H1 (cell line): Measurements from ENCODE around the gene BCL6B. TPM values are rescaled to one million over a fixed set of nuclear protein-coding genes. Genes with fewer than 3 reads are reported as not detected.

Source experiments
- CTCF ChIA-PET: fragments of 300-600 bp; sonication (Branson Sonifier 250); formaldehyde crosslinking; loops from one replicate; lab custom pipeline; 2021; ENCODE audit not compliant: partially characterized antibody; lab: Charles Lee
- POLR2A ChIA-PET: fragments of 300-600 bp; sonication (Branson Sonifier 250); formaldehyde crosslinking; loops from one replicate; lab custom pipeline; 2021; ENCODE audit warnings: inconsistent platforms; ENCODE audit not compliant: partially characterized antibody; lab: Charles Lee
- DNase-seq, 2 experiments: peaks; one replicate each; pipeline versions ENCODE4 v3.0.0 to v3.0.0-alpha.2; 2010 to 2022; ENCODE audit warnings: low spot score in 2 of 2, low read depth in 1 of 2, mixed read lengths in 1 of 2
- FAIRE-seq: peaks from 2 replicates; lab custom pipeline; 2011; peaks lifted over from hg19 to GRCh38; lab: Jason Lieb, UNC
- H2AFZ ChIP-seq: 2 replicates; pipeline ENCODE4 v1.8.1; 2012; ENCODE audit warnings: low read length, inconsistent platforms
- H2AK5ac ChIP-seq: 2 replicates; pipeline ENCODE4 v1.6.1; 2013; ENCODE audit warnings: low read depth, low read length
- H2BK120ac ChIP-seq: replicated peaks from 2 replicates; pipeline ENCODE3; 2013; ENCODE audit warnings: low read depth, low read length, inconsistent platforms
- H2BK12ac ChIP-seq: 2 replicates; pipeline ENCODE4 v1.6.1; 2013; ENCODE audit warnings: low read depth, low read length
- H2BK15ac ChIP-seq: 2 replicates; pipeline ENCODE4 v1.6.1; 2013; ENCODE audit warnings: low read length
- H2BK20ac ChIP-seq: 2 replicates; pipeline ENCODE4 v1.6.1; 2013; ENCODE audit warnings: low read length
- H2BK5ac ChIP-seq: 2 replicates; pipeline ENCODE4 v1.6.1; 2013; ENCODE audit warnings: low read depth, low read length
- H3K14ac ChIP-seq: 2 replicates; pipeline ENCODE4 v1.6.1; 2013; ENCODE audit warnings: inconsistent platforms; ENCODE audit not compliant: insufficient read length
- H3K18ac ChIP-seq: 2 replicates; pipeline ENCODE4 v1.6.1; 2013; ENCODE audit warnings: low read length; ENCODE audit errors: extremely low read depth
- H3K23ac ChIP-seq: 2 replicates; pipeline ENCODE4 v1.6.1; 2013; ENCODE audit warnings: inconsistent platforms; ENCODE audit not compliant: insufficient read length
- H3K23me2 ChIP-seq: 2 replicates; pipeline ENCODE4 v1.6.1; 2013; ENCODE audit warnings: low read depth, low read length
- H3K27ac ChIP-seq: 2 replicates; pipeline ENCODE4 v1.6.1; 2011; ENCODE audit warnings: low read depth, low read length, inconsistent platforms
- H3K27me3 ChIP-seq, 4 experiments: replicated peaks in 1 of 4; 1 replicate in 1 of 4; 2 replicates in 3 of 4; pipeline versions ENCODE4 v1.6.1 to v1.8.1; 2011 to 2013; ENCODE audit warnings: low read length in 3 of 4, mild to moderate bottlenecking in 3 of 4, inconsistent platforms in 2 of 4, mixed read lengths in 2 of 4, moderate library complexity in 1 of 4; ENCODE audit not compliant: control insufficient read depth in 3 of 4, insufficient read depth in 3 of 4; ENCODE audit errors: extremely low read depth in 1 of 4
- H3K36me3 ChIP-seq, 4 experiments: 2 replicates each; pipeline versions ENCODE4 v1.6.1 to v1.8.1; 2011 to 2013; ENCODE audit warnings: mild to moderate bottlenecking in 4 of 4, low read length in 3 of 4, moderate library complexity in 2 of 4, control low read depth in 1 of 4, inconsistent platforms in 1 of 4; ENCODE audit not compliant: insufficient read depth in 4 of 4, control insufficient read depth in 2 of 4
- H3K4ac ChIP-seq: replicated peaks from 2 replicates; pipeline ENCODE3; 2013; ENCODE audit warnings: low read length, low read depth, mixed read lengths, inconsistent platforms; ENCODE audit not compliant: insufficient read length
- H3K4me1 ChIP-seq, 4 experiments: replicated peaks in 1 of 4; 1 replicate in 1 of 4; 2 replicates in 3 of 4; pipeline versions ENCODE4 v1.6.1 to v1.8.1; 2011 to 2013; ENCODE audit warnings: low read length in 3 of 4, inconsistent platforms in 2 of 4, mixed read lengths in 1 of 4; ENCODE audit not compliant: insufficient read depth in 4 of 4, control insufficient read depth in 3 of 4
- H3K4me2 ChIP-seq, 2 experiments: 2 replicates each; pipeline versions ENCODE4 v1.6.1 to v1.8.1; 2011 to 2013; ENCODE audit warnings: low read depth in 2 of 2, low read length in 2 of 2, control low read depth in 1 of 2, inconsistent platforms in 1 of 2, mild to moderate bottlenecking in 1 of 2; ENCODE audit not compliant: insufficient read depth in 1 of 2
- H3K4me3 ChIP-seq, 4 experiments: fragments of 200-600, 300-600 bp in 1 of 4; sonication (generic), shearing (Covaris generic), sonication (Bioruptor Twin) in 1 of 4; 2 replicates each; pipeline versions ENCODE4 v1.5.1 to v1.8.1; 2011 to 2016; ENCODE audit warnings: low read length in 4 of 4, low read depth in 3 of 4, control low read depth in 2 of 4, inconsistent platforms in 2 of 4, mild to moderate bottlenecking in 2 of 4, mixed read lengths in 1 of 4, moderate library complexity in 1 of 4; ENCODE audit not compliant: insufficient read depth in 2 of 4; ENCODE audit errors: extremely low read depth in 1 of 4
- H3K56ac ChIP-seq: replicated peaks from 2 replicates; pipeline ENCODE3; 2013; ENCODE audit warnings: low read depth, mild to moderate bottlenecking, mixed read lengths, low read length, inconsistent platforms; ENCODE audit not compliant: insufficient read length
- H3K79me1 ChIP-seq: 2 replicates; pipeline ENCODE4 v1.6.1; 2013; ENCODE audit warnings: low read depth, low read length, control low read depth
- H3K79me2 ChIP-seq, 2 experiments: 2 replicates each; pipeline versions ENCODE4 v1.6.1 to v1.8.1; 2012 to 2013; ENCODE audit warnings: low read length in 2 of 2, mild to moderate bottlenecking in 2 of 2, inconsistent platforms in 1 of 2; ENCODE audit not compliant: insufficient read depth in 2 of 2, control insufficient read depth in 1 of 2
- H3K9ac ChIP-seq, 4 experiments: replicated peaks in 1 of 4; 1 replicate in 1 of 4; 2 replicates in 3 of 4; pipeline versions ENCODE4 v1.6.1 to v1.8.1; 2011 to 2013; ENCODE audit warnings: low read depth in 3 of 4, low read length in 3 of 4, control low read depth in 2 of 4, mild to moderate bottlenecking in 2 of 4, moderate library complexity in 2 of 4, inconsistent platforms in 1 of 4; ENCODE audit errors: extremely low read depth in 1 of 4
- H3K9me3 ChIP-seq, 2 experiments: 2 replicates each; pipeline versions ENCODE4 v1.6.1 to v1.8.1; 2012 to 2013; ENCODE audit warnings: mild to moderate bottlenecking in 2 of 2, moderate library complexity in 2 of 2, control low read depth in 1 of 2, inconsistent platforms in 1 of 2, low read depth in 1 of 2, low read length in 1 of 2, mixed read lengths in 1 of 2; ENCODE audit not compliant: insufficient read depth in 2 of 2
- H4K20me1 ChIP-seq, 2 experiments: replicated peaks in 1 of 2; 2 replicates each; pipeline versions ENCODE3 to v1.8.1; 2011 to 2013; ENCODE audit warnings: inconsistent platforms in 2 of 2, low read length in 2 of 2, mild to moderate bottlenecking in 1 of 2; ENCODE audit not compliant: insufficient read depth in 2 of 2, control insufficient read depth in 1 of 2
- H4K5ac ChIP-seq: 2 replicates; pipeline ENCODE4 v1.6.1; 2013; ENCODE audit warnings: low read length, low read depth, mixed read lengths, inconsistent platforms; ENCODE audit not compliant: insufficient read length
- H4K8ac ChIP-seq: 2 replicates; pipeline ENCODE4 v1.8.0; 2013; ENCODE audit warnings: mild to moderate bottlenecking, moderate library complexity, low read length, inconsistent platforms; ENCODE audit not compliant: insufficient read depth; ENCODE audit errors: extremely low read depth
- H4K91ac ChIP-seq: replicated peaks from 2 replicates; pipeline ENCODE3; 2013; ENCODE audit warnings: low read length, mixed read lengths, inconsistent platforms; ENCODE audit not compliant: insufficient read length
- KDM5A ChIP-seq: fragments of 200-600 bp; IDR thresholded peaks from 2 replicates; pipeline ENCODE4 v1.7.1; 2012; ENCODE audit warnings: mild to moderate bottlenecking, low read length, inconsistent platforms, mixed read lengths
- RBBP5 ChIP-seq: IDR thresholded peaks from 2 replicates; pipeline ENCODE4 v1.7.1; 2012; ENCODE audit warnings: low read depth, mild to moderate bottlenecking, inconsistent platforms, low read length, moderate library complexity, borderline replicate concordance
- SIN3A ChIP-seq, 2 experiments: IDR thresholded peaks in 1 of 2; conservative IDR thresholded peaks in 1 of 2; 2 replicates each; pipeline ENCODE4 v1.6.1; 2011 to 2012; ENCODE audit warnings: low read length in 2 of 2, improper control_type of control experiment in 1 of 2, low read depth in 1 of 2, mild to moderate bottlenecking in 1 of 2
- WGBS, 2 experiments: shearing (Covaris generic) in 1 of 2; methylation state at CpG; one replicate each; pipeline versions ENCODE4 v1.1.6 to v1.1.7; 2013 to 2015; ENCODE audit warnings: low lambda C conversion rate in 2 of 2, mixed read lengths in 2 of 2, inconsistent platforms in 1 of 2, low coverage in 1 of 2, missing lambda C conversion rate in 1 of 2; ENCODE audit not compliant: insufficient replicate concordance in 2 of 2, insufficient coverage in 1 of 2, insufficient read length in 1 of 2; ENCODE audit errors: extremely low coverage in 1 of 2, missing lambda C conversion rate in 1 of 2; 5-methylcytosine and 5-hydroxymethylcytosine counted together
- polyA plus RNA-seq, 7 experiments: library from polyadenylated mRNA; depleted of rRNA in 3 of 7; stranded (reverse) in 5 of 7; unstranded in 2 of 7; fragments of >200 nt in 5 of 7; fragments of 200-250 nt in 2 of 7; gene quantifications; 1 replicate in 5 of 7; 2 replicates in 1 of 7; 4 replicates in 1 of 7; pipeline versions ENCODE4 v1.2.1 to v1.2.3, GENCODE V29; 2011 to 2013; ENCODE audit warnings: missing spikeins in 2 of 7, mixed read lengths in 2 of 7
- total RNA-seq: library from RNA; stranded (reverse); fragmentation: NEBNext Ultra II Directional; extraction: Animal tissue kit (Norgen Biotek cat#: 25700); gene quantifications from 2 replicates; pipeline ENCODE4 v1.2.1, GENCODE V29; 2021

The BCL6B gene
- total and polyA plus RNA-seq, 2 of the 8 experiments (the other 6 are each of a cell fraction or from before 2014, with no cell fraction given): 6.6 to 8.7 TPM

GRCh38 chr17:7046127-7046724, 23.4 kb downstream of the BCL6B start:
- H2AFZ ChIP-seq: peak overlapping the region; percentile 12; the same call in 1 of the 2 replicates
- H3K14ac ChIP-seq: no peak overlapping the region
- no peak overlapping the region for H4K5ac ChIP-seq
- no peak overlapping the region for H3K23ac ChIP-seq
- no peaks in the 10 kb centered on the region for H3K9me3 ChIP-seq
- no peaks in the 10 kb centered on the region for H3K36me3 ChIP-seq
- H3K56ac ChIP-seq: no peak overlapping the region
- H3K9ac ChIP-seq: no peak overlapping the region
- H2BK12ac ChIP-seq: no peak overlapping the region
- peaks cover 32% of the 10 kb centered on the region; the same call in 1 of the 2 replicates for H3K23me2 ChIP-seq
- no peak overlapping the region for H3K18ac ChIP-seq
- no peaks in the 10 kb centered on the region for H3K79me2 ChIP-seq
- DNase-seq (peak in 1 of 2 experiments; percentile 72), FAIRE-seq (no peak)
- H3K4me2 ChIP-seq: peak overlapping the region; percentile 89 to 97
- H2BK120ac ChIP-seq: no peak overlapping the region
- no peak overlapping the region for H2BK15ac ChIP-seq
- 5% methylated on average over 15 of the region's 15 CpGs; no CpG with 5 or more reads in 1 of the 2 experiments for WGBS, 2 experiments
- no peak overlapping the region for H3K4ac ChIP-seq
- H2AK5ac ChIP-seq: no peak overlapping the region
- H3K4me1 ChIP-seq: peaks cover 0 to 18% (median 16%) of the 10 kb centered on the region in 4 experiments; a peak in 5 of 7 replicates
- H4K20me1 ChIP-seq: peaks cover 0 to 6% of the 10 kb centered on the region in 2 experiments
- peak; percentile 46; the same call in 1 of the 2 replicates for TF ChIP-seq RBBP5
- peak in 1 of 2 experiments; percentile 71; a peak in 1 of 4 replicates for TF ChIP-seq SIN3A (conservative IDR thresholded peaks at IDR 0.05 in 1 of 2, IDR thresholded peaks at IDR 0.05 in 1 of 2; ENCODE audit: low read depth in 1 of 2, low read length in 2 of 2)
- no peak for TF ChIP-seq KDM5A
- peak overlapping the region; percentile 30 to 64 (median 34); a peak in 7 of 8 replicates for H3K4me3 ChIP-seq
- ChIA-PET CTCF (interaction anchor here (0.8 to 17.5 kb wide), 51 partner anchors 8 to 514 kb away, joined by 3 to 434 read pairs (median 4); partner anchors contain the start of genes ACAP1, ASGR1, ASGR2 and SLC16A13), POLR2A (interaction anchor here (0.8 to 3.0 kb wide), 12 partner anchors 8 to 268 kb away, joined by 3 to 13 read pairs (median 4); partner anchors contain the start of genes GPS2 and SLC16A13)
- H3K79me1 ChIP-seq: no peaks in the 10 kb centered on the region
- no peak overlapping the region for H4K8ac ChIP-seq
- H4K91ac ChIP-seq: no peak overlapping the region
- H2BK5ac ChIP-seq: no peak overlapping the region
- peaks cover 3 to 33% (median 32%) of the 10 kb centered on the region in 4 experiments for H3K27me3 ChIP-seq
- no peak overlapping the region for H3K27ac ChIP-seq
- H2BK20ac ChIP-seq: no peak overlapping the region
